HCT116 (cell line): ENCODE measurements around the gene SLC4A11. TPM values are rescaled to one million over a fixed set of nuclear protein-coding genes. Genes with fewer than 3 reads are reported as not detected.

Source experiments
- ATAC-seq: fragments of 200-7000 bp; cut with Tn5 transposase; 2 replicates; pipeline ENCODE4 v1.9.1; 2020; ENCODE audit warnings: mild to moderate bottlenecking, moderate library complexity
- BruUV-seq: library from RNA; stranded (reverse); fragments of 400-500 nt; replicated peaks from 2 replicates; lab custom pipeline; 2021; lab: Mats Ljungman, UMichigan
- CTCF ChIA-PET: fragments of 300-600 bp; sonication (Branson Sonifier 250); formaldehyde crosslinking; loops from one replicate; lab custom pipeline; 2021; ENCODE audit warnings: antibody characterized with exemption; lab: Charles Lee
- POLR2A ChIA-PET: fragments of 300-600, 350-600 bp; sonication (Branson Sonifier 250); formaldehyde crosslinking; loops from one replicate; lab custom pipeline; 2021; ENCODE audit warnings: antibody characterized with exemption; lab: Charles Lee
- RAD21 ChIA-PET, 2 experiments: fragments of 300-600 bp; sonication (Branson Sonifier 250); formaldehyde crosslinking; loops; one replicate each; lab custom pipeline; 2023; ENCODE audit warnings: low total read pairs in 2 of 2; ENCODE audit not compliant: uncharacterized antibody in 2 of 2, unreplicated experiment in 2 of 2, low non-redundant PET in 1 of 2; lab: Charles Lee
- DNase-seq: peaks from one replicate; pipeline ENCODE4 v3.0.0-alpha.2; 2010; ENCODE audit warnings: low read depth, low spot score
- H2AFZ ChIP-seq: fragments of 200-600 bp; shearing (Covaris generic), sonication (generic); 2 replicates; pipeline ENCODE4 v1.6.1; 2017; ENCODE audit warnings: low read depth, mixed run types, mixed read lengths, antibody characterized with exemption, low read length; ENCODE audit not compliant: poor library complexity, severe bottlenecking
- H3K27ac ChIP-seq: 2 replicates; pipeline ENCODE4 v1.5.1; 2012; ENCODE audit warnings: low read depth, low read length
- H3K27me3 ChIP-seq: fragments of 200-600 bp; sonication (generic); 2 replicates; pipeline ENCODE4 v1.6.1; 2016; ENCODE audit warnings: mixed run types, low read length, mixed read lengths; ENCODE audit not compliant: insufficient read depth
- H3K36me3 ChIP-seq, 2 experiments: fragments of 200-500 bp in 1 of 2; fragments of 200-600 bp in 1 of 2; sonication (Bioruptor generic) in 1 of 2; sonication (generic) in 1 of 2; 2 replicates each; pipeline versions ENCODE4 v1.5.1 to v1.6.1; 2014 to 2016; ENCODE audit warnings: low read length in 2 of 2, inconsistent platforms in 1 of 2, mixed read lengths in 1 of 2, mixed run types in 1 of 2; ENCODE audit not compliant: insufficient read depth in 2 of 2, control insufficient read depth in 1 of 2
- H3K4me1 ChIP-seq, 2 experiments: fragments of 200-600 bp in 1 of 2; sonication (generic) in 1 of 2; 2 replicates each; pipeline versions ENCODE4 v1.5.1 to v1.6.1; 2012 to 2017; ENCODE audit warnings: low read length in 2 of 2, inconsistent platforms in 1 of 2, mild to moderate bottlenecking in 1 of 2, mixed read lengths in 1 of 2, mixed run types in 1 of 2, moderate library complexity in 1 of 2; ENCODE audit not compliant: insufficient read depth in 2 of 2, control insufficient read depth in 1 of 2
- H3K4me2 ChIP-seq: fragments of 200-600 bp; sonication (generic); 2 replicates; pipeline ENCODE4 v1.6.1; 2017; ENCODE audit warnings: mixed run types, low read length, mixed read lengths
- H3K4me3 ChIP-seq, 2 experiments: fragments of 200-600 bp in 1 of 2; sonication (generic) in 1 of 2; replicated peaks in 1 of 2; 2 replicates each; pipeline ENCODE4 v1.5.1; 2011 to 2016; ENCODE audit warnings: low read length in 2 of 2, control low read depth in 1 of 2, low read depth in 1 of 2, mild to moderate bottlenecking in 1 of 2, mixed read lengths in 1 of 2, mixed run types in 1 of 2
- H3K79me2 ChIP-seq: fragments of 200-600 bp; sonication (generic); 2 replicates; pipeline ENCODE4 v1.6.1; 2017; ENCODE audit warnings: mild to moderate bottlenecking, mixed run types, low read length, moderate library complexity, mixed read lengths; ENCODE audit not compliant: insufficient read depth
- H3K9ac ChIP-seq: fragments of 200-600 bp; sonication (generic); 2 replicates; pipeline ENCODE4 v1.6.1; 2016; ENCODE audit warnings: low read length, mixed read lengths
- H3K9me2 ChIP-seq: fragments of 200-600 bp; sonication (generic), shearing (Covaris generic); 2 replicates; pipeline ENCODE4 v1.6.1; 2017; ENCODE audit warnings: mixed run types, mild to moderate bottlenecking, moderate library complexity; ENCODE audit not compliant: insufficient read depth
- H3K9me3 ChIP-seq, 2 experiments: fragments of 200-500 bp in 1 of 2; fragments of 200-600 bp in 1 of 2; sonication (Bioruptor generic) in 1 of 2; sonication (generic) in 1 of 2; 2 replicates each; pipeline ENCODE4 v1.6.1; 2014 to 2017; ENCODE audit warnings: low read length in 2 of 2, mixed read lengths in 2 of 2, inconsistent platforms in 1 of 2, low read depth in 1 of 2, mild to moderate bottlenecking in 1 of 2, mixed run types in 1 of 2, moderate library complexity in 1 of 2; ENCODE audit not compliant: control insufficient read depth in 1 of 2, insufficient read depth in 1 of 2
- H4K20me1 ChIP-seq: fragments of 200-600 bp; sonication (generic), shearing (Covaris generic); 2 replicates; pipeline ENCODE4 v1.6.1; 2017; ENCODE audit warnings: mixed run types, mild to moderate bottlenecking, moderate library complexity; ENCODE audit not compliant: insufficient read depth
- EZH2 ChIP-seq: fragments of 200-600 bp; sonication (generic); IDR thresholded peaks from 2 replicates; pipeline ENCODE4 v1.6.1; 2017; ENCODE audit warnings: antibody characterized with exemption, mixed run types
- MAX ChIP-seq: IDR thresholded peaks from 2 replicates; pipeline ENCODE4 v1.6.1; 2012
- SP1 ChIP-seq: IDR thresholded peaks from 2 replicates; pipeline ENCODE4 v1.6.1; 2012; ENCODE audit warnings: low read depth
- intact Hi-C: fragments of 100-400 bp; cut with micrococcal nuclease; formaldehyde crosslinking; loops from 2 replicates; pipeline ENCODE4 v1.10.0; 2022
- total RNA-seq: library from RNA; stranded (reverse); gene quantifications from one replicate; pipeline ENCODE4 v1.2.1, GENCODE V29; 2021; ENCODE audit not compliant: unreplicated experiment

SLC4A11 gene
- total RNA-seq, 1 experiment from 2014 or later, result 22.7 TPM

- H3K4me2 ChIP-seq, result no peak overlapping the region
- no peak overlapping the region for H3K9ac ChIP-seq
- H3K27ac ChIP-seq, result no peak overlapping the region
- H3K79me2 ChIP-seq, result no peaks in the 10 kb centered on the region
- H2AFZ ChIP-seq, result no peak overlapping the region
- H3K36me3 ChIP-seq, result peaks cover 0 to 3% of the 10 kb centered on the region in 2 experiments; a peak in 1 of 4 replicates
- CTCF ChIA-PET, result interaction anchor here (1.1 kb wide), 1 partner anchor 10 kb away, joined by 5 read pairs; no protein-coding TSS in a partner anchor
- no TSS peak for BruUV-seq
- no peaks in the 10 kb centered on the region for H3K9me2 ChIP-seq
- RAD21 ChIA-PET, result interaction anchor here in 1 of 2 experiments (0.6 kb wide), 1 partner anchor 167 kb away, joined by 3 read pairs; no protein-coding TSS in a partner anchor
- H3K4me3 ChIP-seq, result no peak overlapping the region
- TF ChIP-seq SP1 (no peak), MAX (no peak), EZH2 (no peak)
- POLR2A ChIA-PET, result no interaction called here
- H3K9me3 ChIP-seq, result no peaks in the 10 kb centered on the region
- ATAC-seq, result no peak
- intact Hi-C loops, result no loop called here
- no peak for DNase-seq
- no peaks in the 10 kb centered on the region for H3K4me1 ChIP-seq
- no peaks in the 10 kb centered on the region for H3K27me3 ChIP-seq
- no peaks in the 10 kb centered on the region for H4K20me1 ChIP-seq
Observed at GRCh38 chr20:3282271-3283221, 43.6 kb upstream of the SLC4A11 start.

GRCh38 chr20:3281437-3281836 is 42.4 kb upstream of the SLC4A11 start:
- H3K79me2 ChIP-seq, result no peaks in the 10 kb centered on the region
- H3K4me1 ChIP-seq, result no peaks in the 10 kb centered on the region
- no peak for TF ChIP-seq EZH2
- no peaks in the 10 kb centered on the region for H3K9me3 ChIP-seq
- H2AFZ ChIP-seq, result no peak overlapping the region
- BruUV-seq, result no TSS peak
- H4K20me1 ChIP-seq, result no peaks in the 10 kb centered on the region
- no peak overlapping the region for H3K4me3 ChIP-seq
- CTCF ChIA-PET, result interaction anchor here (1.1 kb wide), 1 partner anchor 9 kb away, joined by 5 read pairs; no protein-coding TSS in a partner anchor
- peaks cover 0 to 3% of the 10 kb centered on the region in 2 experiments; a peak in 1 of 4 replicates for H3K36me3 ChIP-seq
- POLR2A ChIA-PET, result no interaction called here
- no peak overlapping the region for H3K9ac ChIP-seq
- intact Hi-C loops, result no loop called here
- H3K27ac ChIP-seq, result no peak overlapping the region
- no peaks in the 10 kb centered on the region for H3K9me2 ChIP-seq
- RAD21 ChIA-PET, result no interaction called here
- DNase-seq (no peak), ATAC-seq (no peak)
- no peaks in the 10 kb centered on the region for H3K27me3 ChIP-seq
- no peak overlapping the region for H3K4me2 ChIP-seq
